Fibroblast of pulmonary artery (primary cell): Measurements from ENCODE around the gene WBP1L.
"Not testable (repeated sequence)": the region's sequence is repeated elsewhere in the genome, so short reads cannot be mapped to it uniquely, and the experiment has no call there.

Experiments
- DNase-seq: peaks from one replicate; pipeline ENCODE4 v3.0.0-alpha.2; 2010; ENCODE audit warnings: low read depth
- H3K4me3 ChIP-seq: replicated peaks from 2 replicates; pipeline ENCODE4 v1.5.1; 2011; ENCODE audit warnings: low read depth, mild to moderate bottlenecking, control low read depth, low read length, moderate library complexity
- CTCF ChIP-seq: IDR thresholded peaks from 2 replicates; pipeline ENCODE4 v1.5.1; 2011; ENCODE audit warnings: mild to moderate bottlenecking, control low read depth, low read length, inconsistent platforms; ENCODE audit errors: missing control alignments

The WBP1L gene

DNA sequence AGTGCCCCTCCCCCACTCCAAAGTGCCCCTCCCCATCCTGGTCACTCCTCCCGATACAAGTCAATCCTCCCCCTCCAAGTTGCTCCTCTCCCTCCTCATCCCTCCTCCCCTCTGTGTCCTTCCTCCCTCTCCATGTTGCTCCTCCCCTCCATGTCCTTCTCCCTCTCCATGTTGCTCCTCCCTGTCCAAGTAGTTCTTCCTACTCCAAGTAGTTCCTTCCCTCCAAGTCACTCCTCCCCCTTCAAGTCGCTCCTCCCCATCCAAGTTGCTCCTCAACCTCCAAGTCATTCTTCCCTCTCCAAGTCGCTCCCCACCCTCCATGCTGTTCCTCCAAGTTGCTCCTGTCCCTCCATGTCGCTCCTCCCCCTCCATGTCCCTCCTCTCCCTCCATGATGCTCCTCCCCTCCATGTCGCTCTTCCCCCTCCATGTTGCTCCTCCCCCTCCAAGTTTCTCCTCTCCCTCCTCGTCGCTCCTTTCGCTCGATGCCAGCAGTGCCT, 8.6 kb upstream of the WBP1L start:
- no peak for TF ChIP-seq CTCF
- no peak overlapping the region for H3K4me3 ChIP-seq
- no peak for DNase-seq

- TF ChIP-seq CTCF: no peak
- no peak for DNase-seq
- H3K4me3 ChIP-seq: no peak overlapping the region
Measured at GRCh38 chr10:102738692-102739121, 5.0 kb upstream of the WBP1L start.

GRCh38 chr10:102740229-102740628, 3.5 kb upstream of the WBP1L start:
- no peak for DNase-seq
- no peak for TF ChIP-seq CTCF

GRCh38 chr10:102741726-102742237, 2.0 kb upstream of the WBP1L start:
- DNase-seq: no peak
- TF ChIP-seq CTCF: no peak
- H3K4me3 ChIP-seq: no peak overlapping the region

More at GRCh38 chr10:102740229-102740628, 3.5 kb upstream of the WBP1L start:
- no peak overlapping the region for H3K4me3 ChIP-seq

DNA sequence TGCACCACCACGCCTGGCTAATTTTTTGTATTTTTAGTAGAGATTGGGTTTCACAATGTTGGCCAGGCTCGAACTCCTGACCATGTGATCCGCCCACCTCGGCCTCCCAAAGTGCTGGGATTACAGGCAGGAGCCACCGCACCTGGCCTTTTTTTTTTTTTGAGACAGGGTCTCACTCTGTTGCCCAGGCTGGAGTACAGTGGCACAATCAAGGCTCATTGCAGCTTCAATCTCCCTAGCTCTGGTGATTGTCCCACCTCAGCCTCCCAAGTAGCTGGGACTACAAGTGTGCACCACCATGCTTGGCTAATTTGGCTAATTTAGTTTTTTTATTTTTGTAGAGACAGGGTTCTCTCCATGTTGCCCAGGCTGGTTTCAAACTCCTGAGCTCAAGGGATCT, 1.4 kb upstream of the WBP1L start:
- not testable (repeated sequence) for DNase-seq, H3K4me3 ChIP-seq

DNA sequence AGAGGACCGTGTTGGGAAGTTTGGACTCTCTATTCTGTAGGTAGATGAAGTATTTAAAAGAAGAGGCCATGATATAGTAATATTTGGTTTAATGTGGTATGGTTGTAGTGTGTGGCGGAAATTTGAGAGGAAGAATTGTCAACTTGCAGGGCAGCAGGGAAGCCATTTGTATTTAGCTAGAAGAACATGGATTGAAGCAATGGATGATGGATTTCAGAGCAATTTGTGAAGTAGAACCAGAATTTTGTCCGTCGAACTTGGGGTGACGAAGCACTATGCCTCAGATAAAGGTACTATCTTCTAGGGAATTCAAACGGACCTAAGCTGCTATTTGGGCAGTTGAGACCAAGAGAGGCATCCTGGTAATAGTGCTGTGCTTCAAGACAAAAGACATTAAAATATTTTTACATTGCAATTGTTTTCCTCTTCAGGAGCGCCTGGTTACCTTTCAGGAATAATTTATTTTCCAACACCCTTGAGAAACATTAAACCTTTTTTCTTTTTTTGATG, 615 bp upstream of the WBP1L start:
- H3K4me3 ChIP-seq: no peak overlapping the region
- no peak for TF ChIP-seq CTCF
- no peak for DNase-seq

- no peak for TF ChIP-seq CTCF
- no peak for DNase-seq
- H3K4me3 ChIP-seq: peak overlapping the region; percentile 98
Measured at GRCh38 chr10:102744374-102745051, 765 bp downstream of the WBP1L start.
